Liver (tissue), 9 donors: ENCODE measurements around the gene KAZN. TPM values are rescaled to one million over a fixed set of nuclear protein-coding genes. Genes with fewer than 3 reads are reported as not detected.

Experiments
- DNase-seq: peaks from one replicate; pipeline ENCODE4 v3.0.0-alpha.2; 2017; ENCODE audit warnings: low spot score
- H3K27ac ChIP-seq, 2 donors: one replicate each; pipeline ENCODE4 v1.7.0; 2013; ENCODE audit warnings: inconsistent platforms in 2 of 2, low read length in 2 of 2, control low read depth in 1 of 2, low read depth in 1 of 2, mild to moderate bottlenecking in 1 of 2
- H3K27me3 ChIP-seq, 4 donors: one replicate each; pipeline versions ENCODE4 v1.6.1 to v1.7.0; 2013; ENCODE audit warnings: low read length in 3 of 4, inconsistent platforms in 1 of 4, mild to moderate bottlenecking in 1 of 4, moderate library complexity in 1 of 4; ENCODE audit not compliant: control insufficient read depth in 4 of 4, insufficient read depth in 4 of 4
- H3K36me3 ChIP-seq, 4 donors: one replicate each; pipeline versions ENCODE4 v1.6.1 to v1.7.0; 2013; ENCODE audit warnings: low read length in 3 of 4, mild to moderate bottlenecking in 3 of 4, low read depth in 1 of 4, moderate library complexity in 1 of 4; ENCODE audit not compliant: control insufficient read depth in 4 of 4, insufficient read depth in 3 of 4
- H3K4me1 ChIP-seq, 4 donors: one replicate each; pipeline versions ENCODE4 v1.6.1 to v1.7.0; 2013; ENCODE audit warnings: low read length in 3 of 4, mild to moderate bottlenecking in 3 of 4, moderate library complexity in 1 of 4; ENCODE audit not compliant: control insufficient read depth in 4 of 4, insufficient read depth in 4 of 4
- H3K4me3 ChIP-seq, 3 donors: one replicate each; pipeline versions ENCODE4 v1.6.1 to v1.7.0; 2013; ENCODE audit warnings: low read length in 3 of 3, control low read depth in 1 of 3, low read depth in 1 of 3, mild to moderate bottlenecking in 1 of 3
- H3K9ac ChIP-seq, 2 donors: one replicate each; pipeline ENCODE4 v1.7.0; 2013; ENCODE audit warnings: low read length in 2 of 2, mild to moderate bottlenecking in 2 of 2, moderate library complexity in 2 of 2, control low read depth in 1 of 2, low read depth in 1 of 2
- H3K9me3 ChIP-seq, 4 donors: one replicate each; pipeline versions ENCODE4 v1.6.1 to v1.7.0; 2013; ENCODE audit warnings: low read length in 3 of 4; ENCODE audit not compliant: control insufficient read depth in 4 of 4
- EGR1 ChIP-seq, 2 donors: IDR thresholded peaks; 2 replicates each; pipeline ENCODE4 v1.6.1; 2016 to 2018; ENCODE audit warnings: antibody characterized with exemption in 2 of 2, low read depth in 2 of 2
- FOXA1 ChIP-seq: IDR thresholded peaks from 2 replicates; pipeline ENCODE4 v1.6.1; 2016; ENCODE audit warnings: antibody characterized with exemption
- FOXA2 ChIP-seq: IDR thresholded peaks from 2 replicates; pipeline ENCODE4 v1.6.1; 2016; ENCODE audit warnings: antibody characterized with exemption
- GABPA ChIP-seq, 2 donors: IDR thresholded peaks in 1 of 2; conservative IDR thresholded peaks in 1 of 2; 2 replicates each; pipeline ENCODE4 v1.6.1; 2016; ENCODE audit warnings: antibody characterized with exemption in 2 of 2, mild to moderate bottlenecking in 1 of 2, moderate library complexity in 1 of 2
- HNF4A ChIP-seq, 2 donors: conservative IDR thresholded peaks; 2 replicates each; pipeline ENCODE4 v1.6.1; 2016; ENCODE audit warnings: antibody characterized with exemption in 2 of 2, mild to moderate bottlenecking in 2 of 2
- HNF4G ChIP-seq: IDR thresholded peaks from 2 replicates; pipeline ENCODE4 v1.6.1; 2016; ENCODE audit warnings: antibody characterized with exemption
- JUND ChIP-seq, 2 donors: IDR thresholded peaks; 2 replicates each; pipeline ENCODE4 v1.6.1; 2016; ENCODE audit warnings: antibody characterized with exemption in 2 of 2
- NR2F2 ChIP-seq: IDR thresholded peaks from 2 replicates; pipeline ENCODE4 v1.6.1; 2016; ENCODE audit warnings: antibody characterized with exemption
- RAD21 ChIP-seq, 2 donors: IDR thresholded peaks; 2 replicates each; pipeline ENCODE4 v1.6.1; 2016; ENCODE audit warnings: antibody characterized with exemption in 2 of 2, mild to moderate bottlenecking in 2 of 2
- RXRA ChIP-seq, 2 donors: IDR thresholded peaks; 2 replicates each; pipeline ENCODE4 v1.6.1; 2017 to 2018; ENCODE audit warnings: antibody characterized with exemption in 2 of 2, mild to moderate bottlenecking in 1 of 2
- SP1 ChIP-seq: IDR thresholded peaks from 2 replicates; pipeline ENCODE4 v1.6.1; 2018; ENCODE audit warnings: antibody characterized with exemption, mild to moderate bottlenecking
- TAF1 ChIP-seq: conservative IDR thresholded peaks from 2 replicates; pipeline ENCODE4 v1.6.1; 2016; ENCODE audit warnings: antibody characterized with exemption, mild to moderate bottlenecking
- YY1 ChIP-seq: IDR thresholded peaks from 2 replicates; pipeline ENCODE4 v1.6.1; 2016; ENCODE audit warnings: antibody characterized with exemption, mild to moderate bottlenecking
- WGBS: extraction: QIAGEN DNeasy Blood & Tissue Kit; methylation state at CpG from one replicate; pipeline ENCODE4 v1.1.7; 2013; 5-methylcytosine and 5-hydroxymethylcytosine counted together
- polyA plus RNA-seq, 2 donors: library from polyadenylated mRNA; stranded (reverse) in 1 of 2; unstranded in 1 of 2; fragments of 200-250 nt in 1 of 2; fragments of >200 nt in 1 of 2; fragmentation: Nextera tagmentation in 1 of 2; extraction: Ambion mirVana in 1 of 2; gene quantifications; one replicate each; pipeline versions ENCODE4 v1.2.1 to v1.2.3, GENCODE V29; 2013 to 2015
- total RNA-seq, 2 donors: library from RNA; depleted of rRNA; stranded (reverse); fragments of >200 nt; gene quantifications; one replicate each; pipeline ENCODE4 v1.2.3, GENCODE V29; 2014
- TF ChIP-seq, protein P1 (sequence below): IDR thresholded peaks from 2 replicates; pipeline ENCODE4 v1.6.1; 2016; ENCODE audit warnings: antibody characterized with exemption
- TF ChIP-seq, protein P2 (sequence below): fragments of 150-350 bp; IDR thresholded peaks from 2 replicates; pipeline ENCODE4 v1.5.1; 2017; ENCODE audit warnings: improper control_type of control experiment, low read depth, low read length; ENCODE audit not compliant: missing input control
- TF ChIP-seq, protein P3 (sequence below): IDR thresholded peaks from 2 replicates; pipeline ENCODE4 v1.6.1; 2016; ENCODE audit warnings: antibody characterized with exemption
- TF ChIP-seq, protein P4 (sequence below): IDR thresholded peaks from 2 replicates; pipeline ENCODE4 v1.6.1; 2016; ENCODE audit warnings: antibody characterized with exemption
- TF ChIP-seq, protein P5 (sequence below): IDR thresholded peaks from 2 replicates; pipeline ENCODE4 v1.6.1; 2016; ENCODE audit warnings: antibody characterized with exemption, mild to moderate bottlenecking
- donor health status: healthy.
- donor health status: healthy.
- donor health status: healthy.
- donor health status: healthy.
- donor health status: healthy.

The KAZN gene
- total and polyA plus RNA-seq, 4 donors, result 1.9 to 6.9 (median 2.4) TPM

DNA sequence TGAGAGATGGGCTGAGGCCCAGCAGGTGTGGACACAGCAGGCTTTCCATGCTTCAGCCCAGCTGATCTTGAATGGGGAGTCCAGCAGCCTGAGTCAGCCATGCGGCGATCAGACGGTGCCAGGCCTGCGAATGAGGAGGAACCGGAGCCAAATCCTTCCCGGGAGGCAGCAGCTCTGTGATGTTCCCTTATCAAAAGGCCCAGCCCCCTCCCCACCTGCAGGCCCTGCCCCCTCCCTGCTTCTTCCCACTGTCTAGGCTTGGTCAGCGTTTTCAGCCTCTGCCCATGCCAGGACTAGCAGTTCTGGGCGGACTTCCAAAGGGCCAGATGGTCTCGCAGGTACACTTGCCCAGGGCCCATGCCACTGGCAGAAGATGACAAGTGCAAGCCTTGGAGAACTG, 253.8 kb downstream of the KAZN start:
- Histone ChIP-seq H3K4me1 (no peaks in the 10 kb centered on the region), H3K4me3 (no peak overlapping the region), H3K27me3 (peaks cover 0 to 2% (median 0%) of the 10 kb centered on the region in 4 donors), H3K9ac (no peak overlapping the region), H3K36me3 (no peaks in the 10 kb centered on the region), H3K9me3 (no peaks in the 10 kb centered on the region), H3K27ac (no peak overlapping the region)
- WGBS, result 79% methylated on average over 9 of the region's 9 CpGs
- TF ChIP-seq SP1 (no peak), RXRA (IDR thresholded peaks at IDR 0.05) (no peak), RAD21 (IDR thresholded peaks at IDR 0.05) (no peak), JUND (IDR thresholded peaks at IDR 0.05) (no peak), NR2F2 (no peak), HNF4G (no peak), YY1 (no peak), GABPA (IDR thresholded peaks at IDR 0.05 in 1 of 2, conservative IDR thresholded peaks at IDR 0.05 in 1 of 2) (no peak), FOXA1 (no peak), HNF4A (conservative IDR thresholded peaks at IDR 0.05) (no peak), TAF1 (no peak), EGR1 (IDR thresholded peaks at IDR 0.05; ENCODE audit: low read depth in 2 of 2) (no peak), FOXA2 (no peak)
- TF ChIP-seq, protein P1, sequence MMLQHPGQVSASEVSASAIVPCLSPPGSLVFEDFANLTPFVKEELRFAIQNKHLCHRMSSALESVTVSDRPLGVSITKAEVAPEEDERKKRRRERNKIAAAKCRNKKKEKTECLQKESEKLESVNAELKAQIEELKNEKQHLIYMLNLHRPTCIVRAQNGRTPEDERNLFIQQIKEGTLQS, result no peak
- TF ChIP-seq, protein P2, sequence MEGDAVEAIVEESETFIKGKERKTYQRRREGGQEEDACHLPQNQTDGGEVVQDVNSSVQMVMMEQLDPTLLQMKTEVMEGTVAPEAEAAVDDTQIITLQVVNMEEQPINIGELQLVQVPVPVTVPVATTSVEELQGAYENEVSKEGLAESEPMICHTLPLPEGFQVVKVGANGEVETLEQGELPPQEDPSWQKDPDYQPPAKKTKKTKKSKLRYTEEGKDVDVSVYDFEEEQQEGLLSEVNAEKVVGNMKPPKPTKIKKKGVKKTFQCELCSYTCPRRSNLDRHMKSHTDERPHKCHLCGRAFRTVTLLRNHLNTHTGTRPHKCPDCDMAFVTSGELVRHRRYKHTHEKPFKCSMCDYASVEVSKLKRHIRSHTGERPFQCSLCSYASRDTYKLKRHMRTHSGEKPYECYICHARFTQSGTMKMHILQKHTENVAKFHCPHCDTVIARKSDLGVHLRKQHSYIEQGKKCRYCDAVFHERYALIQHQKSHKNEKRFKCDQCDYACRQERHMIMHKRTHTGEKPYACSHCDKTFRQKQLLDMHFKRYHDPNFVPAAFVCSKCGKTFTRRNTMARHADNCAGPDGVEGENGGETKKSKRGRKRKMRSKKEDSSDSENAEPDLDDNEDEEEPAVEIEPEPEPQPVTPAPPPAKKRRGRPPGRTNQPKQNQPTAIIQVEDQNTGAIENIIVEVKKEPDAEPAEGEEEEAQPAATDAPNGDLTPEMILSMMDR, result no peak
- TF ChIP-seq, protein P3, sequence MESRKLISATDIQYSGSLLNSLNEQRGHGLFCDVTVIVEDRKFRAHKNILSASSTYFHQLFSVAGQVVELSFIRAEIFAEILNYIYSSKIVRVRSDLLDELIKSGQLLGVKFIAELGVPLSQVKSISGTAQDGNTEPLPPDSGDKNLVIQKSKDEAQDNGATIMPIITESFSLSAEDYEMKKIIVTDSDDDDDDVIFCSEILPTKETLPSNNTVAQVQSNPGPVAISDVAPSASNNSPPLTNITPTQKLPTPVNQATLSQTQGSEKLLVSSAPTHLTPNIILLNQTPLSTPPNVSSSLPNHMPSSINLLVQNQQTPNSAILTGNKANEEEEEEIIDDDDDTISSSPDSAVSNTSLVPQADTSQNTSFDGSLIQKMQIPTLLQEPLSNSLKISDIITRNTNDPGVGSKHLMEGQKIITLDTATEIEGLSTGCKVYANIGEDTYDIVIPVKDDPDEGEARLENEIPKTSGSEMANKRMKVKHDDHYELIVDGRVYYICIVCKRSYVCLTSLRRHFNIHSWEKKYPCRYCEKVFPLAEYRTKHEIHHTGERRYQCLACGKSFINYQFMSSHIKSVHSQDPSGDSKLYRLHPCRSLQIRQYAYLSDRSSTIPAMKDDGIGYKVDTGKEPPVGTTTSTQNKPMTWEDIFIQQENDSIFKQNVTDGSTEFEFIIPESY, result no peak
- TF ChIP-seq, protein P4, sequence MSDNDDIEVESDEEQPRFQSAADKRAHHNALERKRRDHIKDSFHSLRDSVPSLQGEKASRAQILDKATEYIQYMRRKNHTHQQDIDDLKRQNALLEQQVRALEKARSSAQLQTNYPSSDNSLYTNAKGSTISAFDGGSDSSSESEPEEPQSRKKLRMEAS, result no peak
- TF ChIP-seq, protein P5, sequence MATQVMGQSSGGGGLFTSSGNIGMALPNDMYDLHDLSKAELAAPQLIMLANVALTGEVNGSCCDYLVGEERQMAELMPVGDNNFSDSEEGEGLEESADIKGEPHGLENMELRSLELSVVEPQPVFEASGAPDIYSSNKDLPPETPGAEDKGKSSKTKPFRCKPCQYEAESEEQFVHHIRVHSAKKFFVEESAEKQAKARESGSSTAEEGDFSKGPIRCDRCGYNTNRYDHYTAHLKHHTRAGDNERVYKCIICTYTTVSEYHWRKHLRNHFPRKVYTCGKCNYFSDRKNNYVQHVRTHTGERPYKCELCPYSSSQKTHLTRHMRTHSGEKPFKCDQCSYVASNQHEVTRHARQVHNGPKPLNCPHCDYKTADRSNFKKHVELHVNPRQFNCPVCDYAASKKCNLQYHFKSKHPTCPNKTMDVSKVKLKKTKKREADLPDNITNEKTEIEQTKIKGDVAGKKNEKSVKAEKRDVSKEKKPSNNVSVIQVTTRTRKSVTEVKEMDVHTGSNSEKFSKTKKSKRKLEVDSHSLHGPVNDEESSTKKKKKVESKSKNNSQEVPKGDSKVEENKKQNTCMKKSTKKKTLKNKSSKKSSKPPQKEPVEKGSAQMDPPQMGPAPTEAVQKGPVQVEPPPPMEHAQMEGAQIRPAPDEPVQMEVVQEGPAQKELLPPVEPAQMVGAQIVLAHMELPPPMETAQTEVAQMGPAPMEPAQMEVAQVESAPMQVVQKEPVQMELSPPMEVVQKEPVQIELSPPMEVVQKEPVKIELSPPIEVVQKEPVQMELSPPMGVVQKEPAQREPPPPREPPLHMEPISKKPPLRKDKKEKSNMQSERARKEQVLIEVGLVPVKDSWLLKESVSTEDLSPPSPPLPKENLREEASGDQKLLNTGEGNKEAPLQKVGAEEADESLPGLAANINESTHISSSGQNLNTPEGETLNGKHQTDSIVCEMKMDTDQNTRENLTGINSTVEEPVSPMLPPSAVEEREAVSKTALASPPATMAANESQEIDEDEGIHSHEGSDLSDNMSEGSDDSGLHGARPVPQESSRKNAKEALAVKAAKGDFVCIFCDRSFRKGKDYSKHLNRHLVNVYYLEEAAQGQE, result no peak
- no peak for DNase-seq
